GM04503 (cell line): ENCODE measurements around the gene PLXND1.

Experiments used
- DNase-seq: peaks from one replicate; pipeline ENCODE4 v3.0.0-alpha.2; 2012; ENCODE audit warnings: low read depth

The PLXND1 gene

GRCh38 chr3:129584631-129585030, 21.8 kb downstream of the PLXND1 start:
- no peak for DNase-seq

GRCh38 chr3:129583289-129583688, 23.2 kb downstream of the PLXND1 start:
- no peak for DNase-seq

- DNase-seq = no peak
Measured at GRCh38 chr3:129582799-129583198, 23.7 kb downstream of the PLXND1 start.

- no peak for DNase-seq
Measured at GRCh38 chr3:129581623-129582022, 24.9 kb downstream of the PLXND1 start.

GRCh38 chr3:129579991-129580390, 26.5 kb downstream of the PLXND1 start:
- no peak for DNase-seq

- DNase-seq = no peak
Measured at GRCh38 chr3:129577925-129578786, 28.3 kb downstream of the PLXND1 start.

- no peak for DNase-seq
Measured at GRCh38 chr3:129577366-129577765, 29.1 kb downstream of the PLXND1 start.

GRCh38 chr3:129576514-129577352, 29.7 kb downstream of the PLXND1 start:
- DNase-seq = no peak

GRCh38 chr3:129575997-129576384, 30.5 kb downstream of the PLXND1 start:
- no peak for DNase-seq

GRCh38 chr3:129575233-129575996, 31.1 kb downstream of the PLXND1 start:
- DNase-seq = no peak

- no peak for DNase-seq
Measured at GRCh38 chr3:129574206-129574605, 32.3 kb downstream of the PLXND1 start.

GRCh38 chr3:129573493-129573892, 33.0 kb downstream of the PLXND1 start:
- no peak for DNase-seq

- no peak for DNase-seq
Measured at GRCh38 chr3:129572603-129573002, 33.9 kb downstream of the PLXND1 start.

GRCh38 chr3:129571605-129572547, 34.6 kb downstream of the PLXND1 start:
- DNase-seq = no peak

GRCh38 chr3:129569856-129570255, 36.6 kb downstream of the PLXND1 start:
- DNase-seq = no peak

GRCh38 chr3:129567939-129568338, 38.5 kb downstream of the PLXND1 start:
- DNase-seq = no peak

- DNase-seq = no peak
Measured at GRCh38 chr3:129567176-129567705, 39.2 kb downstream of the PLXND1 start.

GRCh38 chr3:129565902-129566301, 40.6 kb downstream of the PLXND1 start:
- no peak for DNase-seq

GRCh38 chr3:129564981-129565644, 41.4 kb downstream of the PLXND1 start:
- no peak for DNase-seq

- DNase-seq = no peak
Measured at GRCh38 chr3:129563850-129564535, 42.5 kb downstream of the PLXND1 start.
